Chondrocyte (in vitro differentiated cells): ENCODE data around the gene ITIH4. TPM values are rescaled to one million over a fixed set of nuclear protein-coding genes. Genes with fewer than 3 reads are reported as not detected.

Experiments used
- DNase-seq: peaks from one replicate; pipeline ENCODE4 v3.0.0; 2021; ENCODE audit warnings: mixed read lengths, low spot score
- H3K27ac Mint-ChIP-seq: one replicate; pipeline ENCODE4 v1.8.0; 2021; ENCODE audit warnings: mild to moderate bottlenecking, moderate library complexity, mixed read lengths; ENCODE audit not compliant: unreplicated experiment
- H3K27me3 Mint-ChIP-seq: 2 replicates; pipeline ENCODE4 v1.8.0; 2021; ENCODE audit warnings: low read depth, mixed read lengths
- H3K36me3 Mint-ChIP-seq: 2 replicates; pipeline ENCODE4 v1.8.0; 2021; ENCODE audit warnings: low read depth, mixed read lengths
- H3K4me1 Mint-ChIP-seq: 2 replicates; pipeline ENCODE4 v1.8.0; 2021; ENCODE audit warnings: low read depth, mild to moderate bottlenecking, mixed read lengths
- H3K4me3 Mint-ChIP-seq: one replicate; pipeline ENCODE4 v1.8.0; 2021; ENCODE audit warnings: mild to moderate bottlenecking, moderate library complexity, mixed read lengths; ENCODE audit not compliant: unreplicated experiment
- H3K9me3 Mint-ChIP-seq: 2 replicates; pipeline ENCODE4 v1.8.0; 2021; ENCODE audit warnings: low read depth, mixed read lengths
- total RNA-seq: library from RNA; stranded (reverse); gene quantifications from 3 replicates; pipeline ENCODE4 v1.2.1, GENCODE V29; 2021
- TF ChIP-seq, protein P1 (sequence below): fragments of 200-600 bp; sonication (generic); IDR thresholded peaks from 2 replicates; pipeline ENCODE4 v1.5.0; 2021; ENCODE audit warnings: antibody characterized with exemption, mild to moderate bottlenecking, moderate library complexity

ITIH4 gene
- total RNA-seq, 1 donor from 2014 or later: 5.2 TPM

DNA sequence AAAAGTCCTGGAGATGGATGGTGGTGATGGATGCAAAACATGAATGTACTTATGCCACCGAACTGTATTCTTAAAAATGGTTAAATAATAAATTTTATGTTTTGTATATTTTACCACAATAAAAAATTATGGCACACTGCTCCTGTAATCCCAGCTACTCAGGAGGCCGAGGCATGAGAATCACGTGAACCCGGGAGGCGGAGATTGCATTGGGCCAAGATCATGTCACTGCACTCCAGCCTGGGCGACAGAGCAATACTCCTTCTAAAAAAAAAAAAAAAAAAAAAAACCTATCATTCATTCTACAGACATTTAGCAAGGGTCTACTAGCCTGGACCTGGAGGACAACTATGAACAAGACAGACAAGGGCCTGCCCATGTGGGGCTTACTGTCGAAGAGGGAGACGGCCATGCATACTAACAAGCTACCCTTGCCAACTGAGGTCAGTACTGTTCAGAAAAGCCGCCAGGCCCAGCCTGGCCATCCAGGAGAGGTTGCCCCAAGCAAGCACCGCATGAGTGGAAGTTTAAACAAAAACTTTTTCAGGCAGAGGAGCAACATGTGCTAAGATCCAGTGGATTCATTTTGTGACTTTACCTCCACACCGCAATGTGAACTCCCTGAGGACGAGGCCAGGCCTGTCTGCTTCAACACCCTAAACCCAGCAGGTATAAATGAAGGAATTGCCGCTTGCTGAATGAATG, 57.0 kb downstream of the ITIH4 start:
- Mint-ChIP-seq H3K27me3 (no peaks in the 10 kb centered on the region), H3K4me3 (no peak overlapping the region), H3K9me3 (no peaks in the 10 kb centered on the region), H3K27ac (no peak overlapping the region), H3K4me1 (peaks cover 18% of the 10 kb centered on the region), H3K36me3 (no peaks in the 10 kb centered on the region)
- TF ChIP-seq, protein P1, sequence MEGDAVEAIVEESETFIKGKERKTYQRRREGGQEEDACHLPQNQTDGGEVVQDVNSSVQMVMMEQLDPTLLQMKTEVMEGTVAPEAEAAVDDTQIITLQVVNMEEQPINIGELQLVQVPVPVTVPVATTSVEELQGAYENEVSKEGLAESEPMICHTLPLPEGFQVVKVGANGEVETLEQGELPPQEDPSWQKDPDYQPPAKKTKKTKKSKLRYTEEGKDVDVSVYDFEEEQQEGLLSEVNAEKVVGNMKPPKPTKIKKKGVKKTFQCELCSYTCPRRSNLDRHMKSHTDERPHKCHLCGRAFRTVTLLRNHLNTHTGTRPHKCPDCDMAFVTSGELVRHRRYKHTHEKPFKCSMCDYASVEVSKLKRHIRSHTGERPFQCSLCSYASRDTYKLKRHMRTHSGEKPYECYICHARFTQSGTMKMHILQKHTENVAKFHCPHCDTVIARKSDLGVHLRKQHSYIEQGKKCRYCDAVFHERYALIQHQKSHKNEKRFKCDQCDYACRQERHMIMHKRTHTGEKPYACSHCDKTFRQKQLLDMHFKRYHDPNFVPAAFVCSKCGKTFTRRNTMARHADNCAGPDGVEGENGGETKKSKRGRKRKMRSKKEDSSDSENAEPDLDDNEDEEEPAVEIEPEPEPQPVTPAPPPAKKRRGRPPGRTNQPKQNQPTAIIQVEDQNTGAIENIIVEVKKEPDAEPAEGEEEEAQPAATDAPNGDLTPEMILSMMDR: no peak
- DNase-seq: peak; percentile 18

DNA sequence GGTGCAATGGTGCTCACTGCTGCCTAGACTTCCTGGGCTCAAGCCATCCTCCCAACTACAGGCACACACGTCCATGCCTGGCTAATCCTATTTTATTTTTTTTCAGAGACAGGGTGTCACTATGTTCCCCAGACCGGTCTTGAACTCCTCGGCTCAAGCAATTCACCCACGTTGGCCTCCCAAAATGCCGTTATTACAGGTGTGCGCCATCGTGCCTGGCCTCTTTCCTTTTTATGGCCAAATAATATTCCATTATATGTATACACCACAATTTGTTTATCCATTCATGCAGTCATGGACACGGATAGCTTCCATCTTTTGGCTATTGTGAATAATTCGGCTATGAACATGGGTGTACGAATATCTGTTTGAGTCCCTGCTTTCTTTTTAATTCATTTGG, 58.8 kb downstream of the ITIH4 start:
- no peaks in the 10 kb centered on the region for H3K9me3 Mint-ChIP-seq
- TF ChIP-seq, protein P1: no peak
- peaks cover 1% of the 10 kb centered on the region for H3K36me3 Mint-ChIP-seq
- peaks cover 18% of the 10 kb centered on the region for H3K4me1 Mint-ChIP-seq
- no peak for DNase-seq
- peak overlapping the region; percentile 98 for H3K27ac Mint-ChIP-seq
- H3K27me3 Mint-ChIP-seq: no peaks in the 10 kb centered on the region
- peak overlapping the region; percentile 98 for H3K4me3 Mint-ChIP-seq

DNA sequence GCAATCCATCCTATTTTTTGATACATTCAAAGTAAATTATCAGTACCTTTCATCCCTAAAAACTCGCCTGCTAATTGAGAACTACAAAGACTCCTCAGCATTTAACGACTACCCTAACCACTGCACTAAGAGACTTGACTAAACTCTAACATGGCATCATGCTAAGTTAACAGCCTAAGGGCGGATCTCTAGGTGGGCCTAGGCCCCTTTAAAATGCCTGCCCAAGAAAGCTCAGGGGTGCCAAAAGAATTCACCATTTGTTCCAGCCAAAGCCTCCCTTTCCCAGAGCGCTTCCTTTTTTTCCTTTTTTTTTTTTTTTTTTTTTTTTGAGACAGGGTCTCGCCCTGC, 59.2 kb downstream of the ITIH4 start:
- Mint-ChIP-seq H3K9me3 (no peaks in the 10 kb centered on the region), H3K27me3 (no peaks in the 10 kb centered on the region), H3K27ac (peak overlapping the region; percentile 98), H3K4me3 (peak overlapping the region; percentile 98), H3K4me1 (peaks cover 18% of the 10 kb centered on the region), H3K36me3 (peaks cover 1% of the 10 kb centered on the region)
- TF ChIP-seq, protein P1: no peak
- no peak for DNase-seq

DNA sequence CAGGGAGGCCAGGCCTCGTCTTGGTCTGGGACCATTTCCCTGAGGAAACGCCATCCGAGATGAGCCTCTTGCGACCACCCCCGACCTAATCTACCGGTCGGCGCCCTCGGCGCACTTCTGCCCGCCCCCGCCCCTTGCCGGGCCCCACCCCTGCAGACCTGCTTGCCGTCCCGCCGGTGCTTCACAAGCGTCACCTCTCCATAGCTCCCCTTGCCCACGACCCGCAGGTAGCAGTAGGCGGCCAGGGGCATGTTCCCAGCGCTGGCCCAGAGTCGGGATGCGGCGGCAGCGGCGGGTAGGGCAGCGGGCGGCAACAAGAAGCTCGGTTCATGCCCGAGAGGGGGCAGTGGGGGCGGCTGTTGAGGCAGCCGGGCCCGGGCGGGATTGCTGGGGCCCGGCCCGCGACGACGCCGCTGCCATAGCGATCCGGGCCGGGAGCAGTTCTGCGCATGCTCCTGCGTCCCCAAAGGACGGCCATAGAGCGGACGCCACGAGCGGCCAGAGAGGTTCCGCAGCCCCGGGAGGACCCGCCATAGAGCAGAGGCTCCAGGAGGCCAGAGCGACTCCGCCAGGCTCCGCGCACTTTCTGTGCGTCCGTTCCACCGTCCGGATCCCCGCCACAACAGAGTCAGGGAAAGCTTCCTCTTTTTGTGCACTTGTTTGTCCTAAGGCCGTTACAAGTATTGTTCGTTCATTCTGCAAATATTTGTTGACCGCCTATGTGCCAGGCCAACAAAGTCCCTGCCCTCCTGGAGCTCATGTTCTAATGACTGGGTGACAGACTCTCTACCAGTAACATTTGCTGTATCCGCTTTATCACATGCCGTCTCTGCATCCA, 59.8 kb downstream of the ITIH4 start, which contains the start of gene NEK4:
TSS of gene NEK4 (minus strand) at position 445 of the 838 bp plus-strand sequence. CDS start at position 251, 194 bp downstream.
- TF ChIP-seq, protein P1: peak; percentile 53
- H3K36me3 Mint-ChIP-seq: peaks cover 5% of the 10 kb centered on the region
- H3K27ac Mint-ChIP-seq: peak within 1 kb of the TSS; percentile 98
- no peaks in the 10 kb centered on the region for H3K9me3 Mint-ChIP-seq
- H3K4me3 Mint-ChIP-seq: peak within 1 kb of the TSS; percentile 98
- H3K4me1 Mint-ChIP-seq: peaks cover 18% of the 10 kb centered on the region
- no peak for DNase-seq
- H3K27me3 Mint-ChIP-seq: no peaks in the 10 kb centered on the region

DNA sequence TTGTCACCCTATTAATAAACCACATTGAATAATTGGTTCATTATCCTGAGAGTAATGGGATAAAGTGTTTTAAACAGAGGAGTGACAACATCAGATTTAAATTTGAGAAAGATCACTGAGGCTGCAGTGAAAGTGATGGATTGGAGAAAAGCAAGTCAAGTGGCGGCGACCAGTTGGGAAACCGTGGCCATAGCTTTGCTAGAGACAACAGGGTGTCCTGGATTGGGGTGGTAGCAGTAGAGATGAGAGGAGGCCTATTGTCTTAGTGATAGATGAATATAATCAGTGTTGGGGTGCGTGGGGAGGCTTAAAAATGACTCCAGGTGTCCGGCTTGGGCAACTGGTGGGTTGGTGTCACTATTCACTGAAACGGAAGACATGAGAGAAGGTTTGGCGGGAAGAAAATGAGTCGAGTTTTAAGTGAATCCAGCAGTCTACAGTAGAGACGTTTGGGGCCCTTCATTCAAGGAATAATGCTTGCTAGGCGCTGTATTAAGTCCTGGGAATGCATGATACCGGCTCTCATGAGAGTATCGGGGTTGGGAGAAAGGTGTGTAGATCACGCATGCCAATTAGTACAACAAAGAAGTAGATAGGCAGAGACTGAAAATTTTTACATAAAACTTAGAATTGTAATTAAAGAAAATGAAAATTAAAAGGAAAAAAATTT, 60.6 kb downstream of the ITIH4 start:
- H3K27me3 Mint-ChIP-seq: no peaks in the 10 kb centered on the region
- no peak for DNase-seq
- TF ChIP-seq, protein P1: no peak
- H3K9me3 Mint-ChIP-seq: no peaks in the 10 kb centered on the region
- H3K27ac Mint-ChIP-seq: peak overlapping the region; percentile 49
- H3K36me3 Mint-ChIP-seq: peaks cover 7% of the 10 kb centered on the region
- H3K4me1 Mint-ChIP-seq: peaks cover 18% of the 10 kb centered on the region
- peak overlapping the region; percentile 98 for H3K4me3 Mint-ChIP-seq
